ENCODE results near the gene COL4A5.
"Not testable (repeated sequence)": the region's sequence is repeated elsewhere in the genome, so short reads cannot be mapped to it uniquely, and the experiment has no call there.

The COL4A5 gene

GRCh38 chrX:108481528-108481927 is 41.9 kb downstream of the COL4A5 start:
- H3K9me3 ChIP-seq (ENCODE audit: control insufficient read depth, insufficient read depth, low read depth, low read length); H3K4me1 ChIP-seq (ENCODE audit: control insufficient read depth, insufficient read depth, low read length); H3K4me3 ChIP-seq (ENCODE audit: low read depth, low read length); CTCF ChIA-PET; POLR2A ChIA-PET; H3K27ac ChIP-seq (ENCODE audit: extremely low read depth, low read depth, low read length); H3K36me3 ChIP-seq (ENCODE audit: control insufficient read depth in 2 of 2, insufficient read depth in 1 of 2, low read length in 2 of 2): not testable (repeated sequence)
- TF ChIP-seq ZNF302 (tag by site-specific recombination; IDR thresholded peaks at IDR 0.05; ENCODE audit: low read depth): peak; percentile 93; the same call in 1 of the 2 replicates

- Histone ChIP-seq H3K27ac (ENCODE audit: extremely low read depth, low read depth, low read length) (no peak overlapping the region), H3K4me3 (ENCODE audit: low read depth, low read length) (no peak overlapping the region), H3K4me1 (ENCODE audit: control insufficient read depth, insufficient read depth, low read length) (0 out of 2 replicates have a peak, but pooled peaks cover 2% of the 10 kb centered on the region), H3K36me3 (ENCODE audit: control insufficient read depth in 2 of 2, insufficient read depth in 1 of 2, low read length in 2 of 2) (no peaks in the 10 kb centered on the region), H3K9me3 (ENCODE audit: control insufficient read depth, insufficient read depth, low read depth, low read length) (no peaks in the 10 kb centered on the region)
- POLR2A ChIA-PET: no interaction called here
- no peak for TF ChIP-seq ZSCAN4 (tag by site-specific recombination; IDR thresholded peaks at IDR 0.05)
- CTCF ChIA-PET: interaction anchor here (0.5 kb wide), 1 partner anchor 110 kb away, joined by 3 read pairs; no protein-coding TSS in a partner anchor
Measured at GRCh38 chrX:108484251-108484650, 44.6 kb downstream of the COL4A5 start.

- H3K4me1 ChIP-seq (ENCODE audit: control insufficient read depth, insufficient read depth, low read length): 0 out of 2 replicates have a peak, but pooled peaks cover 2% of the 10 kb centered on the region
- no peaks in the 10 kb centered on the region for H3K9me3 ChIP-seq (ENCODE audit: control insufficient read depth, insufficient read depth, low read depth, low read length)
- CTCF ChIA-PET: interaction anchor here (0.5 to 0.6 kb wide), 2 partner anchors 33 to 287 kb away, joined by 3 to 4 read pairs; no protein-coding TSS in a partner anchor
- POLR2A ChIA-PET: no interaction called here
- TF ChIP-seq ZNF701 (tag by site-specific recombination; IDR thresholded peaks at IDR 0.05): no peak
- TF ChIP-seq MEIS1 (CRISPR knock-in tag; IDR thresholded peaks at IDR 0.05; ENCODE audit: borderline replicate concordance): no peak
- no peak for TF ChIP-seq ZNF404 (tag by site-specific recombination; IDR thresholded peaks at IDR 0.05)
- TF ChIP-seq FEZF1 (tag by site-specific recombination; IDR thresholded peaks at IDR 0.05): no peak
- TF ChIP-seq ZNF121 (tag by site-specific recombination; IDR thresholded peaks at IDR 0.05): no peak
- no peak for TF ChIP-seq ZSCAN18 (tag by site-specific recombination; IDR thresholded peaks at IDR 0.05)
- TF ChIP-seq ZNF146 (tag by site-specific recombination; IDR thresholded peaks at IDR 0.05): no peak
- no peak for TF ChIP-seq ZFP37 (tag by site-specific recombination; IDR thresholded peaks at IDR 0.05)
- no peak for TF ChIP-seq ZNF366 (tag by site-specific recombination; conservative IDR thresholded peaks at IDR 0.05)
- no peak for TF ChIP-seq REST (tag by site-specific recombination; IDR thresholded peaks at IDR 0.05)
- no peak for TF ChIP-seq ZNF529 (tag by site-specific recombination; IDR thresholded peaks at IDR 0.05; ENCODE audit: insufficient replicate concordance)
- TF ChIP-seq ZSCAN23 (tag by site-specific recombination; IDR thresholded peaks at IDR 0.05): no peak
- H3K27ac ChIP-seq (ENCODE audit: extremely low read depth, low read depth, low read length): no peak overlapping the region
- no peaks in the 10 kb centered on the region for H3K36me3 ChIP-seq (ENCODE audit: control insufficient read depth in 2 of 2, insufficient read depth in 1 of 2, low read length in 2 of 2)
- no peak overlapping the region for H3K4me3 ChIP-seq (ENCODE audit: low read depth, low read length)
Measured at GRCh38 chrX:108485960-108486359, 46.3 kb downstream of the COL4A5 start.
